Pancreas (tissue), 10 donors: Measurements from ENCODE around the gene UTP4. TPM values are rescaled to one million over a fixed set of nuclear protein-coding genes. Genes with fewer than 3 reads are reported as not detected.

ENCODE experiments used
- ATAC-seq, 4 donors: fragments of 200-7000 bp; cut with Tn5 transposase; one replicate each; pipeline versions ENCODE4 v1.8.0 to v1.9.1; 2020; ENCODE audit warnings: mild to moderate bottlenecking in 4 of 4, moderate library complexity in 4 of 4
- DNase-seq, 6 donors: peaks; one replicate each; pipeline ENCODE4 v3.0.0-alpha.2; 2020
- FAIRE-seq: peaks from 2 replicates; lab custom pipeline; 2012; peaks lifted over from hg19 to GRCh38; lab: Jason Lieb, UNC
- H3K27ac ChIP-seq, 4 donors: fragments of 200-600 bp; sonication (generic); 1 replicate in 3 of 4; 2 replicates in 1 of 4; pipeline versions ENCODE4 v1.5.0 to v1.8.0; 2020
- H3K27me3 ChIP-seq, 4 donors: fragments of 200-600 bp; one replicate each; pipeline ENCODE4 v1.8.0; 2021
- H3K36me3 ChIP-seq, 3 donors: fragments of 200-600 bp; sonication (generic) in 1 of 3; one replicate each; pipeline versions ENCODE4 v1.5.0 to v1.8.0; 2020 to 2021
- H3K4me1 ChIP-seq, 3 donors: fragments of 200-600 bp; one replicate each; pipeline ENCODE4 v1.8.0; 2021
- H3K4me3 ChIP-seq, 4 donors: fragments of 200-600 bp; sonication (generic) in 2 of 4; one replicate each; pipeline versions ENCODE4 v1.5.0 to v1.8.0; 2020 to 2021
- H3K9me3 ChIP-seq, 4 donors: fragments of 200-600 bp; one replicate each; pipeline ENCODE4 v1.8.0; 2021
- CTCF ChIP-seq, 4 donors: fragments of 200-600 bp; sonication (generic) in 3 of 4; IDR thresholded peaks; one replicate each; pipeline versions ENCODE4 v1.5.0 to v1.8.0; 2021; ENCODE audit warnings: antibody characterized with exemption in 4 of 4
- WGBS, 2 donors: extraction: QIAGEN DNeasy Blood & Tissue Kit; methylation state at CpG; one replicate each; pipeline ENCODE4 v1.1.7; 2013; 5-methylcytosine and 5-hydroxymethylcytosine counted together
- intact Hi-C, 3 donors: fragments of 100-400 bp; cut with DNase I; formaldehyde crosslinking; loops; one replicate each; pipeline versions ENCODE4 v1.11.1 to v1.14.2; 2022
- polyA plus RNA-seq, 2 donors: library from polyadenylated mRNA; stranded (reverse); fragments of 200-250 nt; gene quantifications; one replicate each; pipeline ENCODE4 v1.2.3, GENCODE V29; 2013
- total RNA-seq, 6 donors: library from RNA; stranded (reverse); fragmentation: NEBNext Ultra II Directional in 4 of 6; extraction: Animal tissue kit (Norgen Biotek cat#: 25700) in 4 of 6; gene quantifications; one replicate each; pipeline versions ENCODE4 v1.2.1 to v1.2.4, GENCODE V29; 2021 to 2023
- donor health status: healthy with polysubstance abuse.
- donor health status: DM: no; HTN: no; CAD: no; lungs with moderate emphysema.
- donor health status: DM: no; HTN: no; CAD: no.
- donor health status: control.
- donor health status: control.
- donor health status: Bipolar disorder and iron deficiency.
- donor health status: DM: yes; HTN: yes; CAD: no.
- donor health status: DM: no; HTN: no; CAD: no.
- donor health status: DM: no; HTN: no; CAD: no.
- donor health status: DM: yes; HTN: yes; CAD: no.

The UTP4 gene
- total and polyA plus RNA-seq, 8 donors = 11.6 to 29.0 (median 21.8) TPM

- Histone ChIP-seq H3K9me3 (no peaks in the 10 kb centered on the region), H3K27ac (peak overlapping the region; percentile 22 to 70 (median 49)), H3K4me3 (no peak overlapping the region), H3K4me1 (peaks cover 16 to 23% (median 20%) of the 10 kb centered on the region in 3 donors), H3K36me3 (no peaks in the 10 kb centered on the region), H3K27me3 (no peaks in the 10 kb centered on the region)
- intact Hi-C loops = no loop called here
- TF ChIP-seq CTCF (IDR thresholded peaks at IDR 0.05) = no peak
- ATAC-seq (peak; percentile 93 to 96 (median 94)), FAIRE-seq (no peak), DNase-seq (peak; percentile 66 to 92 (median 88))
- WGBS, 2 donors = 1 to 2% methylated on average over 6 of the region's 6 CpGs
Measured at GRCh38 chr16:69179328-69180010, 47.0 kb downstream of the UTP4 start.

- ATAC-seq = peak in 2 of 4 donors; percentile 2 to 15
- Histone ChIP-seq H3K36me3 (no peaks in the 10 kb centered on the region), H3K9me3 (no peaks in the 10 kb centered on the region), H3K4me1 (peaks cover 16 to 23% (median 20%) of the 10 kb centered on the region in 3 donors), H3K27ac (peak overlapping the region in 3 of 4 donors; percentile 35 to 70 (median 65)), H3K4me3 (no peak overlapping the region), H3K27me3 (no peaks in the 10 kb centered on the region)
- intact Hi-C loops = no loop called here
- no peak for TF ChIP-seq CTCF (IDR thresholded peaks at IDR 0.05)
- DNase-seq = no peak
- FAIRE-seq = no peak
Measured at GRCh38 chr16:69180011-69180338, 47.5 kb downstream of the UTP4 start.

GRCh38 chr16:69182730-69183416, 50.4 kb downstream of the UTP4 start:
- no peak overlapping the region for H3K27ac ChIP-seq

GRCh38 chr16:69186642-69187445, 54.4 kb downstream of the UTP4 start, which contains the start of gene SNTB2:
Gene SNTB2, plus strand, starts transcription at chr16:69187164. Its CDS starts 3 bp downstream, at chr16:69187167.
- peaks cover 6 to 25% (median 21%) of the 10 kb centered on the region in 3 donors for H3K4me1 ChIP-seq
- intact Hi-C loops = no loop called here

More at GRCh38 chr16:69182730-69183416, 50.4 kb downstream of the UTP4 start:
- Histone ChIP-seq H3K9me3 (no peaks in the 10 kb centered on the region), H3K4me3 (no peak overlapping the region), H3K36me3 (no peaks in the 10 kb centered on the region), H3K27me3 (no peaks in the 10 kb centered on the region), H3K4me1 (peaks cover 16 to 27% (median 20%) of the 10 kb centered on the region in 3 donors)
- no peak for ATAC-seq
- DNase-seq = peak; percentile 39 to 62 (median 49)
- no peak for FAIRE-seq
- TF ChIP-seq CTCF (IDR thresholded peaks at IDR 0.05) = no peak
- intact Hi-C loops = no loop called here
- WGBS, 2 donors = 16 to 19% methylated on average over 10 of the region's 10 CpGs

More at GRCh38 chr16:69186642-69187445, 54.4 kb downstream of the UTP4 start, which contains the start of gene SNTB2:
- no peak for TF ChIP-seq CTCF (IDR thresholded peaks at IDR 0.05)
- H3K36me3 ChIP-seq = no peaks in the 10 kb centered on the region
- H3K9me3 ChIP-seq = no peaks in the 10 kb centered on the region
- H3K27me3 ChIP-seq = no peaks in the 10 kb centered on the region
- FAIRE-seq (no peak), DNase-seq (peak; percentile 92 to 97 (median 94)), ATAC-seq (peak; percentile 96 to 97 (median 96))
- H3K4me3 ChIP-seq = peak within 1 kb of the TSS; percentile 51 to 72 (median 70)
- H3K27ac ChIP-seq = peak within 1 kb of the TSS; percentile 71 to 84 (median 81)
- WGBS, 2 donors = 0% methylated on average over 49 to 69 of the region's 69 CpGs
